GM19351 (cell line): ENCODE measurements around the gene ETF1.
A peak's percentile ranks its signal among the peaks of the same experiment; 100 is the strongest.

Experiments
- ATAC-seq: cut with Tn5 transposase; IDR thresholded peaks from one replicate; pipeline ENCODE4 v1.9.1; 2021; ENCODE audit warnings: mild to moderate bottlenecking, moderate library complexity; ENCODE audit not compliant: unreplicated experiment

The ETF1 gene

DNA sequence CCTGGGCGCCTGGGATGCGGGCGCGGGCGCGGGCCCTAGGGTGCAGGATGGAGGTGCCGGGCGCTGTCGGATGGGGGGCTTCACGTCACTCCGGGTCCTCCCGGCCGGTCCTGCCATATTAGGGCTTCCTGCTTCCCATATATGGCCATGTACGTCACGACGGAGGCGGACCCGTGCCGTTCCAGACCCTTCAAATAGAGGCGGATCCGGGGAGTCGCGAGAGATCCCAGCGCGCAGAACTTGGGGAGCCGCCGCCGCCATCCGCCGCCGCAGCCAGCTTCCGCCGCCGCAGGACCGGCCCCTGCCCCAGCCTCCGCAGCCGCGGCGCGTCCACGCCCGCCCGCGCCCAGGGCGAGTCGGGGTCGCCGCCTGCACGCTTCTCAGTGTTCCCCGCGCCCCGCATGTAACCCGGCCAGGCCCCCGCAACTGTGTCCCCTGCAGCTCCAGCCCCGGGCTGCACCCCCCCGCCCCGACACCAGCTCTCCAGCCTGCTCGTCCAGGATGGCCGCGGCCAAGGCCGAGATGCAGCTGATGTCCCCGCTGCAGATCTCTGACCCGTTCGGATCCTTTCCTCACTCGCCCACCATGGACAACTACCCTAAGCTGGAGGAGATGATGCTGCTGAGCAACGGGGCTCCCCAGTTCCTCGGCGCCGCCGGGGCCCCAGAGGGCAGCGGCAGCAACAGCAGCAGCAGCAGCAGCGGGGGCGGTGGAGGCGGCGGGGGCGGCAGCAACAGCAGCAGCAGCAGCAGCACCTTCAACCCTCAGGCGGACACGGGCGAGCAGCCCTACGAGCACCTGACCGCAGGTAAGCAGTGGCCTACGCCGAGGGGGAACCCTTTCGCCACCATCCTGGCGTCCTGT, 77.5 kb downstream of the ETF1 start, which contains the start of gene EGR1:
TSS of gene EGR1 (plus strand) at position 219 of the 864 bp plus-strand sequence. CDS start at position 502, 283 bp downstream.
- peak; percentile 64 for ATAC-seq

DNA sequence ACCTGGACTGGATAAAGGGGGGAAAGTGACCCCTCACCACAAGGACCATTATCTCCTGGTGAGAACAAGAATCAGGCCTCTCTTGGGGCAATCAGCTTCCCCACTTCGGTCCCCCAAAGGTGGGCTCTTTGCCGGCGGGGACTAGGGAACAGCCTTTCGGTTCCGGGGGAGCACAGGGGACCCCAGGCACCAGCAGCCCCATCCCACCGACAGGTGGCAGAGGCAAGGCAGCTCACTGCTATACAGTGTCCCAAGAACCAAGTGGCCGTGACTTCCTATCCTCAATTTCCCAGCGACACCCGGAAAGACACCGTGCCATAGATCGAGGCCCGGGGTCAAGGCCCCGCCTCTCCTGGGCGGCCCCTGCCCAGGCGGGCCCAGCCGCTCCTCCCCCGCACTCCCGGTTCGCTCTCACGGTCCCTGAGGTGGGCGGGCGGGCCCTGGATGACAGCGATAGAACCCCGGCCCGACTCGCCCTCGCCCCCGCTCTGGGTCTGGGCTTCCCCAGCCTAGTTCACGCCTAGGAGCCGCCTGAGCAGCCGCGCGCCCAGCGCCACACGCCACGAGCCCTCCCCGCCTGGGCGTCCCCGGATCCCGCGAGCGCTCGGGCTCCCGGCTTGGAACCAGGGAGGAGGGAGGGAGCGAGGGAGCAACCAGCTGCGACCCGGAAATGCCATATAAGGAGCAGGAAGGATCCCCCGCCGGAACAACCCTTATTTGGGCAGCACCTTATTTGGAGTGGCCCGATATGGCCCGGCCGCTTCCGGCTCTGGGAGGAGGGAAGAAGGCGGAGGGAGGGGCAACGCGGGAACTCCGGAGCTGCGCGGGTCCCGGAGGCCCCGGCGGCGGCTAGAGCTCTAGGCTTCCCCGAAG, 78.4 kb downstream of the ETF1 start:
- ATAC-seq = peak; percentile 62

DNA sequence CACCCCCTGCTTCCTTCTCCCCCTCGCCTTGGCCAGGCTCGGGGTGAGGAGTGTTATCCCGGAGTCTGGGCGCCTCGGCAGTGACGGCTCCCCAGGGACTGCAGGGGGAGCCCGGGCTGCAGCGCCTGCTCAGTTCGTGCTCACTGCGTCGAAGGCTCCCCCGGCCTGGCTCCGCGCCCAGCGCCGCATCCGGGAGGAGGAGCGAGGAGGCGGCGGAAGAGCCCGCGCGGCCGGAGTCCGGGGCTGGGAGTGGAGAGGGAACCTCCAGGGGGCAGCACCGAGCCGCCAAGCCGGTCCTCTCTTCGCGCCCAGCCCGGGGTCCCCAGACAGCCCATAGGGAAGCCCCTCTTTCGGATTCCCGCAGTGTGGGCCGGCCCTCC, 79.0 kb downstream of the ETF1 start:
- peak; percentile 50 for ATAC-seq

DNA sequence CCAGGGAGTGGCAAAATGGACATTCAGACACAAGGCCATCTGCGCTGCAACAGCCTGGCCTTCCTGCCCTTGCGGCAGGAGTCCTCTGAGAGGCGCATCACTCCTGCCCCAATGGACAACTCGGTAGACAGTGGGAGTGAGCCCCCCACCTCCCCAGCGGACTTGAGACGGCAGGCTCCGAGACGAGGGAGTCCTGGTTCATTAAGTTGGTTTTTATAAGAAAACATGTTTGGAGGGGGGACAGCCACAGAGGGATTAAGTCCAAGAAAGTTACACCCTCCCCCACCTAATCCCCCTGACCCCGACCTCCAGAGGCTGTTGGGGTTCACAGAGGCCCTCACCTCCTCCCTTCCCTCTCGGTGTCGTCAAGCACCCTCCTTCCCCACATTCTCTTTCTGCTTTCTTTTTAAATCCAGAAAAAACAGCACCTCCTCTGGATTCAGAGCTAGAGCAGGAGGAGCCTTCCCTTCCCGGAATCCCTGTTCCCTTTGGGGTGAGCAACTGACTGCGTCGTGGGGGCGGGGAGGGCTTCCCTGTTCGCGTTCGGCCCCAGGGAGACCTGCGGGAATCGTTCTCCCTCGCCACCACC, 79.5 kb downstream of the ETF1 start:
- ATAC-seq = no peak

DNA sequence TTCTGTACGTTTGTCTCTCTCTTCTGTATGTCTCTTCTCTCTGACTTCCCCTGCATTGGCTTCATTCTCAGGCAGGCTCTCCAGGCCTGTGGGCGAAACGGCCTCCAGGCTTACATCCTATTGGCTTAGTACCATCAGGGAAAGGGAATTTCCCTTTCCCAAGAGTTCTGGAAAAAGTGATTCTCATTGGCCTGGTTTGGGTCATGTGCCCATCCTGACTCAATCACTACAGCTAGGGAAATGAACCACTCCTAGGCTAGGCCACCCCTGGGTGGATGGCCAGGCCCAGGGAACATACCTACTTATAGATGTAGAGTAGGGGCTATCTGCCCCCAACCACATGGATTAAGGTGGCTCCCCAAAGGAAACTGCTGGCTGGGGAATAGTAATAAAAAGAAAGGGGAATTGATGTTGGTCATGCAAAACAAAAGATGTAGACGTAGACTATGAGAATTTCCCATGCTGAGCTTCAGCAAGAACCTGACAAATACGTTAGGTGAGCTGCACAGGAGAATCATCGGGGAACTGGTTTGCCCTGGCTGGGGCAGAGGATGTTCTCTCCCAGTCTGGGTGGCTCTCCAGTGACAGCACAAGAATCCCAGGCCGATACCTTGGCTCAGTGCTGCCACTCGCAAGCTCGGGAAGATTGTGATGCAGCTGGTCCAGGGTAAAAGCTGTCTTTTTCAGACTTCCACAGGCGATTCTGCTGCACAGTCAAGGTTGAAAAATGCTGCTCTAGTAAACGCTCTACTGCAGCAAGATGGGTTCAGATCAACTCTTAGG, 81.5 kb downstream of the ETF1 start:
- no peak for ATAC-seq

DNA sequence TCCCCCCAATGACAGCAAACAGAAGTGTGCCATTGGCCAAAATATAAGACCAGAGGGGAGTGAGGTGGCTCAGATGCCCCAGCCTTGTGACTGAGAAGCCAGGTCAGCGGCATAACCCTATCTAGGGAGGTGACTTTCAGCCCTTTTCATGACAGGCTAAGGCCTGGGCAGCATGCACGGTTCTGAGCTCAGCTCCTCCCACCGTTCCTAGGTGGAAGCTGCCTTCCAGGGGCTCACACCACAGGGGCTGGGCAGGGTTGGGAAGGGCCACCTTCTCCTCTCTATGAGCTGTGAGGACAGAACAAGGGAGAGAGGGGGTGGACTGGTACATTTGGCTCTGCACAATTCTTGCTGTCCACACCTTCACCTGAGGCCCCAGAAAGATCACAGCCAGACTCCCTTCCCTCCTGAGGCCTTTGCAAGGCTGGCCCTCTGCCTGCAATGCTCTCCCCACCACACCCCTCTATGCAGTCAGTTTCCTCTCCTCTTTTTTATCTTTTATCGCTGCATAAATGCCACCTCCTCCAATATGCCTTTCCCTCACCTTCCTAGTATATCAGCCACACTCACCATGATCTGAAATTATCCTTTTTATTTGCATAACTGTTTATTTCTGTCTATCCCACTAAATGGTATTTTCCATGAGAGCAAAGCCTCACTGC, 82.9 kb downstream of the ETF1 start:
- no peak for ATAC-seq

DNA sequence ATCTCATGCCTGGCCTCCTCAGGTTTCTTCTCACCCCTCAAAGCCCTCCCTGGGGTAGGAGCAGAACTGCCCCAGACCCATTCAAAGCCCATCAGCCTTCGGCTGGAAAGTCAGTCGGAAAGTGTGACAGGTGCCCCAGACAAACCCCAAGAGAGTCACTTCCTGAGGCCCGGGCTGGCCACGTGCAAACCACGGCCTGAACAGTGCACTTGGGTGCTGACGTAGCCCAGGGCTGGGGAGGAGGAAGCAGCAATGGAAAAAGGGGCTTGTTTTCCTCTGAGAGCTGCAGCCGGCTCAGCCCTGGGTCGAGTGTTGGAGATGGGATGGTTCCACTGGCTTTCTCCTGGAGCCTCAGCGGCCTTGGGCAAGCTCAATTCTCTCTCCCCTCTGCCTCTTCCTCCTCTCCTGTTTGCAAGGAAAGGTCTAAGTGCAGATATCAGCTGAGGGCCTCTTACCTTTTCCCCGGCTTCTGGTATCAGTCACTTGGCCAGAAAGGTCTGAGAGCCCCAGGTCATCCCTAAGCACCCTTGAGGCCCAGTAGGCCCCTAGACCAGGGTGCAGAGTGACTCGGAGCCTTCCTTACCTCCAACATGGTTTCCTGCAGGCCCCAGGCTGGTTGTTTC, 83.6 kb downstream of the ETF1 start:
- ATAC-seq = peak; percentile 40

DNA sequence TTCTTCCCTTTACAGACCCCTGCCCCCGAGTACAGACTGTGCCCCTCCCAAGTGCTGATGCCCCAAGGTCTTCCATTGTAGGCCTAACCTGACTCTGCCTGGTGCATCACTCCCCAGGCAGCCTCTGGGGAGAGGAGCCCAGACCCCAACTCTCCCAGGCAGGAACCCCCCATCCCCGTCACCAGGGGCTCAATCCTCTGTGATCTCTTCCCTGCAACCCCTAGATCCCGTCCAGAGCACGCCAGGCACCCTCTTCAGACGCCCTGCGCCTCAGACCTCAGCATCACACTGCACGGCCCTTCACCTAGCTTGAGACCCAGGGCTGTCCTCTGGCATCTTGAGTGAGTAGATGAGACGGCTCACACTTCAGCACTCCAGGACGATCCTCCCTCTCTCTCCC, 84.2 kb downstream of the ETF1 start:
- ATAC-seq = no peak

DNA sequence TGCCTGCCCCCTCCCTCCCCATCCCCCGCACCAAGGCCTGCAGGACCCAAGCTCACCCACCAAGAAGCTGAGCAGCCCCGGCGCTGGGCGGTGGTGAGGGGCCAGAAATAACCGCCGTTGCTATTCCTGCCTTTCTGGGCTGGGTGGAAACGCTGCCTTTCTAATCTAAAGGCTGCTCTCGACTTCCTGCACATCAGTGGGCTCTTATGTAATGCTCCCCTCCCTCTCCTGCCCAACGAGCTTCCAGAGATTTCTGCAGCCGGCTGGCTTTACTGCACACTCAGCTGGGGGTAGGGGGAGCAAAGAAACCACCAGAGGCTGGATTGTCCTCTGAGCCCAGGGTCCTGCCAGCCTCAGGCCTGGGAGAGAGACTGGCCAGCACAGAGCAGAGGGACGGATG, 84.7 kb downstream of the ETF1 start:
- no peak for ATAC-seq

DNA sequence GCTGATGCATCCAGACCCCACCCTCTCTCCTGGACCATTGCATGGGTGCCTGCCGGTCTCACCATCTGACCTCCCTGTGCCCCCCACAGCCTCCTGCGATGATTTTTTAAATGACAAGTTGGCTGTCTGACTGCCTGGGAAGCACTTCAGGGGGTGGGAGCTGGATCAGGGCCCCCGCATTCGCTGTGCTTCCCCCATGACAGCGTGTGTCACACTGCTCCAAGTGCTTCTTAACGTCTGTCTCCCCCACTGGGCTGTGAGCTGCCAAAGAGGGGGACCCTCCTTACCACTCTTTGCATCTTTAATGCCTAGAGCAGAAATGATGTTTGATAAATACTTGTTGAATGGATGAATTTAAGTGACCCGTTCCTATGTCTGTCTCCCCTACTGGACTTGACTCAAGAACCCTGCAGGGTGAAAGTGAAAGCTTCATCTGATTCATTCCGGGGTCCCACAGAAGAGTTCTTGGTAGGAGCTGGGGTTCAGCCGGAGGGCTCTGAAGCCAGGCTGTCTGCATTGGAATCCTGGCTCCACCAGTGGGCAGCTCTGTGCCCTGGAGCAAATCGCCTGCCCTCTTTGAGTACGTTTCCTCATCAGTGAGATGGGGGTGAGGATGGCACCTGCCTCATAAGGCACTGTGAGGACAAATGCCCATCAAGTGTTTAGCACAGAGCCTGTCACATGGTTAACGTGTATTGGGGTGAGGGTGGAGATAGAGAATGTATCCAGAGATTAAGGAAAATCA, 85.3 kb downstream of the ETF1 start:
- ATAC-seq = no peak
